NCI-H345 treated with DMSO at 0.1 percent for 48 hours (cell line): ENCODE results near the gene TAPBPL.
"Not testable (repeated sequence)": the region's sequence is repeated elsewhere in the genome, so short reads cannot be mapped to it uniquely, and the experiment has no call there.

Experiments
- DNase-seq: peaks from one replicate; lab custom pipeline; 2025; ENCODE audit not compliant: unreplicated experiment; lab: John Stamatoyannopoulos, UW

The TAPBPL gene

DNA sequence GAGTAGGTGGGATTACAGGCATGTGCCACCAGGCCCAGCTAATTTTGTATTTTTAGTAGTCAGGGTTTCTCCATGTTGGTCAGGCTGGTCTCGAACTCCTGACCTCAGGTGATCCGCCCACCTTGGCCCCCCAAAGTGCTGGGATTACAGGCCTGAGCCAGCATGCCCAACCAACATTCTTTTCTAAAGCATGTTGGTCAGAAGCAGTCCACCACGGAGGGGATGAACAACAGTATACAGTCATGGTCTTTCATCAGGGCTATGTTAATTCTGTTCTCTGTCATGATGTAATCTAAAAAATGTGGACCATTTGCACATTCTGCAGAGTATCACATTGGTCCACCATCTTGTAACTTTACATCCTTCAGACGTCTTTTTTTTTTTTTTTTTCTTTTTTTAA lies 37.6 kb downstream of the TAPBPL start:
- no peak for DNase-seq

DNA sequence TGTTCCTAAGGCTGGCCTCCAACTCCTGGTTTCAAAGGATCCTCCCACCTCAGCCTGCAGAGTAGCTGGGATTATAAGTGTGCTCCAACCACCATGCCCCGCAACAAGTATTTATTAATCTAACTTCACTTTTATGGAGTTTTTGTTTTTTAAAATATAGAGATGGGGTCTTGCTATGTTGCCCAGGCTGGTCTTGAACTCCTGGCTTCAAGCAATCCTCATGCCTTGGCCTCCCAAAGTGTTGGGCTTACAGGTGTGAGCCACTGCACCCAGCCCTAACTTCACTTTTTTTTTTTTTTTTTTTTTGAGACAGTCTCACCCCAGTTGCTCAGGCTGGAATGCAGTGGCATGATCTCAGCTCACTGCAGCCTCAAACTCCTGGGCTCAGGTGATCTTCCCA lies 38.8 kb downstream of the TAPBPL start:
- DNase-seq, result not testable (repeated sequence)

DNA sequence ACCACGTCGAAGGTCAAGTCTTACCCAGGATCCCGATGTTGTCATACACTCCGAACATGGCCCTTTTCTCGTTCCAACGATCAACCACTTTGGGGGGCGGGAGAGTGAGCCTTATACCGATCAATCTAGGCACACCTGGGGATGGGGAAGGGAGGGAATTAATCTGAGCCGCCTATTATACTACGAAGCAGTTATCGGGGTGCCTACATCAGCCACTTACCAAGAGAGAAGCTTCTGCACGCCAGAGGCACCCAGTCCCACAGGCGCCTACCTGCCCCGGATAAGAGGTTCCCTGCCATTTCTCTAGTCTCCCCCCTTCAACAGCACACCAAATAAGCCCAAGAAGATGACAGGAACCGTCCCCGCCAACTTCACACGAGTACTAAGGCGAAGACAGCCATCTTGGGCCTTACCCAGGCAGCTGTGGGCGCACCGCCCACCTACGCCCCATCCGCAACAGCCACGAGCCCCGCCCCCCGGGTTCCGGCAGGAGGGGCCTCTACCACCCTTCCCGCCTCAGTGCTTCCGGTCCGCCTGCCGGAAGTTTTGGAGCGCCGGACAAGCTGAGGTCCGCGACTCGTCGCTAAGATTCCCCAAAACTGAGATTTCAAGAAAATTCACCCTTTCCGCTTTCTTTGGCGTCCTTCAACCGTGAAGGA lies 41.1 kb downstream of the TAPBPL start, which contains the start of gene MRPL51:
MRPL51 (minus strand) TSS at position 425 of the 659 bp plus-strand sequence; CDS start at position 299, 126 bp downstream.
- peak; percentile 89 for DNase-seq

DNA sequence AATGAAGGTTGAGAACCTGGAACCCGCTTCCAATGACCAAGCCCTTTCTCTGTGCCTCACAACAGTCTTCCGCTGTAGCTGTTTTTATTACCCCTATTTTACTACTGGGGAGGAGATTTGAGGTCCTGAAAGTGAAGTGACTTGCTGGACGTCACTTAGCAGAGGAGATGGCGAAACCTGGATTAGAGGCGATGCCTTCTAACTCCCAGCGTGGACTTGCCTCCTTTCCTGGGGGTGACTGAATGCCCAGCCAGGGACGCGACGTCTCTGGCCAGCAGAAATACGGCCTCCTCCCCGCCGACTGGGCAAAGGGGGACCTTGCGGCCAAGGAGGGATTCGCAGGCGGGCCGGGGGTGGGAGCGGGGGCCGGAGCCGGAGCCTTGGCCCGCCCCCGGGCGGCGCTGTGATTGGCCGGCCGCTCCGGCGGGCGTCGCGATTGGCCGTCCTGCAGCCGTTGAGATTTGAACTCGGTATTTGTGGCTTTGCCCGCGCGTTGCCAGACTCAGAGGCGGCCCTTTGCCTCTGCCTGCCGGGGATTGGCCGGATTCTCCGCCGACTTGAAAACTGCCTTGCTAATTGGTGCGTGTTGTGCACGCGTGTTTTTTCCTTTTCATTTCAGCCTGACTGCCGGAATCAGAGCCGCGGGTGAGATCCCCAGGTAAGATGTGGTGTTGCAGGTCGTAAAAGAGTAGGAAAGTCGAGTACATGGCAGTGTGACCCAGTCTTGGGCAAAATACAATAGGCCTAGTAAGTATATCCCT lies 41.8 kb downstream of the TAPBPL start, which contains the start of gene NCAPD2:
NCAPD2 (plus strand) TSS at position 606 of the 761 bp plus-strand sequence. CDS start 997 bp downstream, outside the sequence.
- DNase-seq, result peak; percentile 96

DNA sequence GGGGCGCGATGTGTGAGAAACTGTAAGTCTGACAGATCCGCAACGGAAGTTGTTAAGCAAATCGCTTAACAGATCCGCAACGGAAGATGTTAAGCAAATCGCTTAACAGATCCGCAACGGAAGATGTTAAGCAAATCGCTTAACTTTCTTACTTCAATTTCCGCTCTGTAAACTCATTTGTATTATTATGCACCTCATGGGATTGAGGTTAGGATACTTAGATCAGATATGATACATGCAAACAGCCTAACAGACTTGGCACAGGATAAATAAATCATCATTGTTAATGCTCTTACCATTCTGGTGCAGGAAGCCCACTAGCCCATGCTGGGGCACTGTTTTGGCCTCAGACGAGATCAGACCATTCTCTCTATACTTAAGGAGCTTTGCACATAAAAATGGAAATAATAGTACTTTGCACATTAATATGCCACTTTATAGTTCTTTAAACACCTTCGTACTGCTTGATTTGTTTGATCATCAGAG lies 42.5 kb downstream of the TAPBPL start:
- DNase-seq, result no peak

DNA sequence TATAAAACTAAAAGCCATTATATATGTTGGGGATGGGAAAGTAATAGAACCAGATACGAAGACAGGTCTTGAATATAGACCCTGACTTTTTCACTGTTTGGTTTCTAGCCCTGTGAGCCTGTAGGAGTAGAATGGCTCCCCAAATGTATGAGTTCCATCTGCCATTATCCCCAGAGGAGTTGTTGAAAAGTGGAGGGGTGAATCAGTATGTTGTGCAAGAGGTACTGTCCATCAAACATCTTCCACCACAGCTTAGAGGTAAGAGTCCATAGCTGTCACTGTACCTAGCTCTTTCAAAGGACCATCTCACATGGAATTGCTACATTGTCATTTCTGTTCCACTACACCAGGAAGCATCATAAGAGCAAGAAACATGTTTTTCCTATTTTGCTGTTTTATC lies 43.1 kb downstream of the TAPBPL start:
- DNase-seq, result no peak

DNA sequence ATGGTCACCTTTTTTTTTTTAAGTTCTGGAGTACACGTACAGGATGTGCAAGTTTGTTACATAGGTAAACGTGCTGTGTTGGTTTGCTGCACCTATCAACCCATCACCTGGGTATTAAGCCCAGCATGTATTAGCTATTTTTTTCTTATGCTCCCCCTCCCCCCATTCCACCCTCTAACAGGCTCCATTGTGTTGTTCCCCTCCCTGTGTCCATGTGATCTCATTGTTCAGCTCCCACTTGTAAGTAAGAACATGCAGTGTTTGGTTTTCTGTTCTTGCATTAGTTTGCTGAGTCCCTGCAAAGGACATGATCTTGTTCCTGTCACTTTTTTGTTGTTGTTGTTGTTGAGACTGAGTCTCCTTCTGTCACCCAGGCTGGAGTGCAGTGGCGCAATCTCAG lies 45.4 kb downstream of the TAPBPL start:
- not testable (repeated sequence) for DNase-seq

DNA sequence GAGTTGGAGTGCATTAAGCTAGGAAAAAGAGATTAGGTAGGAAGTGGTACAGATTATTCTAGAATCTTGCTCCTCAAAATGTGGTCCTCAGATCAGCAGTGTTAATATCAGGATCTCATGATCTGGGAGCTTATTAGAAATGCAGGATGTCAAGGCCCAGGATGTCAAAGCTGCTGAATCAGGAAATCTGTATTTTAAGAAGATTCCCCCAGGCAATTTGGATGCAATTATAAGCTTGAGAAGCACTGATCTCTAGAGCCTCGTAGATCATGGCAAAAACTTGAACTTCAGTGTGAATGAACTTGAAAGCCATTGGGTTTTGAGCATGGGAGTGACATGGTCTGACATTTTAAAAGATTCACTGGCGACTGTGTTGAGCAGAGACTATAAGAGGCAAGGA lies 48.6 kb downstream of the TAPBPL start:
- DNase-seq, result no peak

DNA sequence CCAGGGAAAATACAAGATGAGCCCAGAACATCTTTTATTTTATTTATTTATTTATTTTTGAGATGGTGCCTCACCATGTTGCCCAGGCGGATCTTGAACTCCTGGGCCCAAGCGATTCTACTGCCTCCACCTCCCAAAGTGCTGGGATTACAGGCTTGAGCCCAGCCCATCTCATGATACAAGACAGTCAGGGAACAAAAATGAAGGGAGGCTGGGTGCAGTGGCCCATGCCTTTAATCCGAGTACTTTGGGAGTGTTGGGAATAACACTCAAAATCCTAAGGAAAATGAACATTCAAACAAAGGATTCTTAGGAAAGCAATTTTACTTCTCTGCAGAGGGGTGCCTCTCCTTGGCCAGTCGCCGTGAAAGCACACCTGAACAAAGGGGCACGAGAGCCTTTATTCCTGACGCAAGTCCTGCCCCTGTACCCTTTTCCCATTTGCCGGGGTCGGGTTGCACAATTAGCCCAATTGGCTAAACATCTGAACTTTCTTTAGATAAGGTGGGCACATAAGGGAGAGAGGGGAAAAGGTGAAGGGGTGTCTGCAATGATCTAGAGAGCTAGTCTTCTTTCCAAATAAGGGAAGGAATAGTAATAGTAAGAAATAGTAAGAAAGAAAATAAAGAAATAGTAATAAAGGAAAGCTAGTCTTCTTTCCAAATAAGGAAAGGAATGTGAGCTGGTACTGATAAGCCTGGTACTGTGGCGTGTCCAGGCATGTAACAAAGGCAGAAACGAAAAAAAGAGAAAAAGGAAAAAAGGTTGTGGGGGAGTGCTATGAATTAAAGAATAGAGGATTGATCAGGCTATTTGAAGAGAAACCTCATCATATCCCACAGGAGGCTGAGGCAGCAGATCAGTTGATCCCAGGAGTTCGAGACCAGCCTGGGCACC lies 55.5 kb downstream of the TAPBPL start:
- DNase-seq, result no peak

DNA sequence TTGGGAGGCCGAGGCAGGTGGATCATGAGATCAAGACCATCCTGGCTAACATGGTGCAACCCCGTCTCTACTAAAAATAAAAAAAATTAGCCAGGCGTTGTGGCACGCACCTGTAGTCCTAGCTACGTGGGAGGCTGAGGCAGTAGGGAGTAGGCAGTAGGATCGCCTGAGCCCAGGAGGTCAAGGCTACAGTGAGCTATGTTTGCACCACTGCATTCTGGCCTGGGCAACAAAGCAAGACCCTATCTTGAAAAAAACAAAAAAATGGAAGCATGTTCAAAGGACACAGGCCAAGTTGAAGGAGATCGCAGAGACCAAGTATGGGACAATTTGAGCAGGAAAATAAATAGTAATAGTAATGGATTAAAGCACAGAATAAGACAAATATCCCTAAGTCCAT lies 56.2 kb downstream of the TAPBPL start:
- no peak for DNase-seq
